H1 (cell line): Measurements from ENCODE around the gene APAF1.

Experiments used
- BCL11A ChIP-seq, 2 experiments: IDR thresholded peaks; one replicate each; pipeline ENCODE4 v1.6.1; 2011; ENCODE audit warnings: low read depth in 2 of 2, low read length in 2 of 2, mild to moderate bottlenecking in 2 of 2
- CEBPB ChIP-seq: IDR thresholded peaks from 2 replicates; pipeline ENCODE4 v1.6.1; 2012; ENCODE audit warnings: low read depth, low read length
- CHD2 ChIP-seq: IDR thresholded peaks from 2 replicates; pipeline ENCODE4 v1.6.1; 2012; ENCODE audit warnings: low read length, improper control_type of control experiment
- CTBP2 ChIP-seq: IDR thresholded peaks from 2 replicates; pipeline ENCODE4 v1.7.0; 2011; ENCODE audit warnings: borderline replicate concordance, mild to moderate bottlenecking, moderate library complexity, mixed read lengths, low read length; ENCODE audit not compliant: insufficient read depth, insufficient read length
- EZH2 ChIP-seq: fragments of 200-600 bp; sonication (generic); IDR thresholded peaks from 2 replicates; pipeline ENCODE4 v1.7.1; 2012; ENCODE audit warnings: low read depth, mild to moderate bottlenecking, moderate library complexity, low read length, inconsistent platforms; ENCODE audit not compliant: severe bottlenecking
- JUND ChIP-seq: IDR thresholded peaks from 2 replicates; pipeline ENCODE4 v1.6.1; 2011; ENCODE audit warnings: mild to moderate bottlenecking, improper control_type of control experiment, low read length
- PHF8 ChIP-seq: fragments of 200-600 bp; sonication (generic); conservative IDR thresholded peaks from 2 replicates; pipeline ENCODE4 v1.7.1; 2012; ENCODE audit warnings: low read depth, mild to moderate bottlenecking, inconsistent platforms, low read length, moderate library complexity
- POLR2A ChIP-seq, 2 experiments: IDR thresholded peaks; 1 replicate in 1 of 2; 2 replicates in 1 of 2; pipeline ENCODE4 v1.6.1; 2011; ENCODE audit warnings: low read depth in 2 of 2, low read length in 2 of 2, mild to moderate bottlenecking in 2 of 2; ENCODE audit errors: control extremely low read depth in 1 of 2
- ZNF274 ChIP-seq: IDR thresholded peaks from 2 replicates; pipeline ENCODE4 v1.7.0; 2012; ENCODE audit warnings: low read length, borderline replicate concordance; ENCODE audit errors: extremely low read depth
- TF ChIP-seq, protein P1 (sequence below), 3 experiments: IDR thresholded peaks; 1 replicate in 2 of 3; 2 replicates in 1 of 3; pipeline versions ENCODE4 v1.5.1 to v1.6.1; 2011; ENCODE audit warnings: low read length in 3 of 3, mild to moderate bottlenecking in 3 of 3, inconsistent platforms in 2 of 3, low read depth in 1 of 3, moderate library complexity in 1 of 3; ENCODE audit not compliant: insufficient read depth in 1 of 3; ENCODE audit errors: control extremely low read depth in 1 of 3
- TF ChIP-seq, protein P2 (sequence below): IDR thresholded peaks from 2 replicates; pipeline ENCODE4 v1.6.1; 2012; ENCODE audit warnings: inconsistent platforms
- TF ChIP-seq, protein P3 (sequence below): IDR thresholded peaks from 2 replicates; pipeline ENCODE4 v1.6.1; 2011; ENCODE audit warnings: low read length, improper control_type of control experiment

DNA sequence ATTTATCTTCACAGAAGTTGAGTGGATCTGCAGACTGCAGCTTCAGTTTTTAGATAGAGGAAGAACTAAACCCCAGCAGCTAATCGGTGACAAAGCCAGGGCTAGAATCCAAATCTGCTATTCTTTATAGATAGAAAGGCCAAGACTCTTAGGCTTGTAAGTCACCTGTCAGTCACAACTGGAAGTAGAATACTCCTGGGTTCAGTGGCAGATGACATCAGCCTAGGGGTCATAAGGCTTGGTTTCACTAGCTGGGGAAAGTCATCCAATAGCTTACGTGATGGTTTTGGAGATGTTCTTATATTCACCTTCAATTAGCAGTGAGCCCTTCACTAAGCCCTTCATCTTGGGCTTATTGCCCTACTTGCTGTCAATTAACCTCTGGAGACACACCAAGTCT, 93.4 kb downstream of the APAF1 start:
- TF ChIP-seq BCL11A (IDR thresholded peaks at IDR 0.05; ENCODE audit: low read depth in 2 of 2, low read length in 2 of 2) (no peak), CHD2 (no peak), ZNF274 (no peak), POLR2A (IDR thresholded peaks at IDR 0.05; ENCODE audit: control extremely low read depth in 1 of 2, low read depth in 2 of 2, low read length in 2 of 2) (no peak), EZH2 (no peak), PHF8 (no peak), CTBP2 (no peak), CEBPB (no peak), JUND (no peak)
- TF ChIP-seq, protein P1, sequence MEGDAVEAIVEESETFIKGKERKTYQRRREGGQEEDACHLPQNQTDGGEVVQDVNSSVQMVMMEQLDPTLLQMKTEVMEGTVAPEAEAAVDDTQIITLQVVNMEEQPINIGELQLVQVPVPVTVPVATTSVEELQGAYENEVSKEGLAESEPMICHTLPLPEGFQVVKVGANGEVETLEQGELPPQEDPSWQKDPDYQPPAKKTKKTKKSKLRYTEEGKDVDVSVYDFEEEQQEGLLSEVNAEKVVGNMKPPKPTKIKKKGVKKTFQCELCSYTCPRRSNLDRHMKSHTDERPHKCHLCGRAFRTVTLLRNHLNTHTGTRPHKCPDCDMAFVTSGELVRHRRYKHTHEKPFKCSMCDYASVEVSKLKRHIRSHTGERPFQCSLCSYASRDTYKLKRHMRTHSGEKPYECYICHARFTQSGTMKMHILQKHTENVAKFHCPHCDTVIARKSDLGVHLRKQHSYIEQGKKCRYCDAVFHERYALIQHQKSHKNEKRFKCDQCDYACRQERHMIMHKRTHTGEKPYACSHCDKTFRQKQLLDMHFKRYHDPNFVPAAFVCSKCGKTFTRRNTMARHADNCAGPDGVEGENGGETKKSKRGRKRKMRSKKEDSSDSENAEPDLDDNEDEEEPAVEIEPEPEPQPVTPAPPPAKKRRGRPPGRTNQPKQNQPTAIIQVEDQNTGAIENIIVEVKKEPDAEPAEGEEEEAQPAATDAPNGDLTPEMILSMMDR (IDR thresholded peaks at IDR 0.05; ENCODE audit: control extremely low read depth in 1 of 3, insufficient read depth in 1 of 3, low read depth in 1 of 3, low read length in 3 of 3): no peak
- TF ChIP-seq, protein P2, sequence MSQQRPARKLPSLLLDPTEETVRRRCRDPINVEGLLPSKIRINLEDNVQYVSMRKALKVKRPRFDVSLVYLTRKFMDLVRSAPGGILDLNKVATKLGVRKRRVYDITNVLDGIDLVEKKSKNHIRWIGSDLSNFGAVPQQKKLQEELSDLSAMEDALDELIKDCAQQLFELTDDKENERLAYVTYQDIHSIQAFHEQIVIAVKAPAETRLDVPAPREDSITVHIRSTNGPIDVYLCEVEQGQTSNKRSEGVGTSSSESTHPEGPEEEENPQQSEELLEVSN: no peak
- TF ChIP-seq, protein P3, sequence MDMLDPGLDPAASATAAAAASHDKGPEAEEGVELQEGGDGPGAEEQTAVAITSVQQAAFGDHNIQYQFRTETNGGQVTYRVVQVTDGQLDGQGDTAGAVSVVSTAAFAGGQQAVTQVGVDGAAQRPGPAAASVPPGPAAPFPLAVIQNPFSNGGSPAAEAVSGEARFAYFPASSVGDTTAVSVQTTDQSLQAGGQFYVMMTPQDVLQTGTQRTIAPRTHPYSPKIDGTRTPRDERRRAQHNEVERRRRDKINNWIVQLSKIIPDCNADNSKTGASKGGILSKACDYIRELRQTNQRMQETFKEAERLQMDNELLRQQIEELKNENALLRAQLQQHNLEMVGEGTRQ: no peak
